BE2C (cell line): ENCODE data around the gene JAK2.
A peak's percentile ranks its signal among the peaks of the same experiment; 100 is the strongest.

ENCODE experiments used
- DNase-seq: peaks from one replicate; pipeline ENCODE4 v3.0.0-alpha.2; 2020
- H3K27me3 ChIP-seq: fragments of 250-450 bp; sonication (Bioruptor Pico); 2 replicates; pipeline ENCODE4 v1.5.1; 2020; ENCODE audit warnings: mild to moderate bottlenecking
- H3K36me3 ChIP-seq: fragments of 250-450 bp; sonication (Bioruptor Pico); 2 replicates; pipeline ENCODE4 v1.5.1; 2020; ENCODE audit warnings: mild to moderate bottlenecking
- H3K4me1 ChIP-seq: fragments of 250-450 bp; sonication (Bioruptor Pico); 2 replicates; pipeline ENCODE4 v1.5.1; 2020
- H3K4me3 ChIP-seq: 2 replicates; pipeline ENCODE4 v1.5.1; 2011; ENCODE audit warnings: low read depth, low read length
- H3K9me3 ChIP-seq: fragments of 250-450 bp; sonication (Bioruptor Pico); 2 replicates; pipeline ENCODE4 v1.5.1; 2020
- TF ChIP-seq, protein P1 (sequence below): IDR thresholded peaks from 2 replicates; pipeline ENCODE4 v1.5.1; 2012; ENCODE audit warnings: mild to moderate bottlenecking, low read depth, low read length

The JAK2 gene

DNA sequence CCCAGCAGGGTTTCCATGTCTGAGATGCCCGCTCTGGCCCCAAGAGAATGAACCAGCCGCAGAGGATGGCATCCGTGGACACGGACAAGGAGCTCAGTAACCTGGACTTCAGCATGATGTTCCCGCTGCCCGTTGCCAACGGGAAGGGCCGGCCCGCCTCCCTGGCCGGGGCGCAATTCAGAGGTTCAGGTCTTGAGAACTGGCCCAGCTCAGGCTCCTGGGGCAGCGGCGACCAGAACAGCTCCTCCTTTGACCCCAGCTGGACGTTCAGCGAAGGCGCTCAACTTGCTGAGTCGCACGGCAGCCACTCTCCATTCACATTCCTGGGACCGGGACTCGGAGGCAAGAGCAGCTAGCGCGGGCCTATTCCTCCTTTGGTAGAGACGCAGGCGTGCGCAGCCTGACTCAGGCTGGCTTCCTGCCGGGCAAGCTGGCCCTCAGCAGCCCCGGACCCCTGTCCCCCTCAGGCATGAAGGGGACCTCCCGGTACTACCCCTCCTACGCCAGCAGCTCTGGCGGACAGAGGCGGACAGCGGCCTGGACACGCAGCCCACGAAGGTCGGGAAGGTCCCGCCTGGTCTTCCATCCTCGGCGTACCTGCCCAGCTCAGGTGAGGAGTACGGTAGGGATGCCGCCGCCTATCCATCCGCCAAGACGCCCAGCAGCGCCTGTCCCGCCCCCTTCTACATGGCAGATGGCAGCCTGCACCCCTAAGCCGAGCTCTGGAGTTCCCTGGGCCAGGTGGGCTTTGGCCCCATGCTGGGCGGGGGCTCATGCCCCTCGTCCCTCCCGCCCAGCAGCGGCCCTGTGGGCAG, 126.0 kb downstream of the JAK2 start:
- Histone ChIP-seq H3K36me3 (no peaks in the 10 kb centered on the region), H3K9me3 (no peaks in the 10 kb centered on the region; the same call in 1 of the 2 replicates), H3K27me3 (no peaks in the 10 kb centered on the region), H3K4me3 (no peak overlapping the region), H3K4me1 (no peaks in the 10 kb centered on the region)
- TF ChIP-seq, protein P1, sequence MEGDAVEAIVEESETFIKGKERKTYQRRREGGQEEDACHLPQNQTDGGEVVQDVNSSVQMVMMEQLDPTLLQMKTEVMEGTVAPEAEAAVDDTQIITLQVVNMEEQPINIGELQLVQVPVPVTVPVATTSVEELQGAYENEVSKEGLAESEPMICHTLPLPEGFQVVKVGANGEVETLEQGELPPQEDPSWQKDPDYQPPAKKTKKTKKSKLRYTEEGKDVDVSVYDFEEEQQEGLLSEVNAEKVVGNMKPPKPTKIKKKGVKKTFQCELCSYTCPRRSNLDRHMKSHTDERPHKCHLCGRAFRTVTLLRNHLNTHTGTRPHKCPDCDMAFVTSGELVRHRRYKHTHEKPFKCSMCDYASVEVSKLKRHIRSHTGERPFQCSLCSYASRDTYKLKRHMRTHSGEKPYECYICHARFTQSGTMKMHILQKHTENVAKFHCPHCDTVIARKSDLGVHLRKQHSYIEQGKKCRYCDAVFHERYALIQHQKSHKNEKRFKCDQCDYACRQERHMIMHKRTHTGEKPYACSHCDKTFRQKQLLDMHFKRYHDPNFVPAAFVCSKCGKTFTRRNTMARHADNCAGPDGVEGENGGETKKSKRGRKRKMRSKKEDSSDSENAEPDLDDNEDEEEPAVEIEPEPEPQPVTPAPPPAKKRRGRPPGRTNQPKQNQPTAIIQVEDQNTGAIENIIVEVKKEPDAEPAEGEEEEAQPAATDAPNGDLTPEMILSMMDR: no peak
- DNase-seq: peak; percentile 6

DNA sequence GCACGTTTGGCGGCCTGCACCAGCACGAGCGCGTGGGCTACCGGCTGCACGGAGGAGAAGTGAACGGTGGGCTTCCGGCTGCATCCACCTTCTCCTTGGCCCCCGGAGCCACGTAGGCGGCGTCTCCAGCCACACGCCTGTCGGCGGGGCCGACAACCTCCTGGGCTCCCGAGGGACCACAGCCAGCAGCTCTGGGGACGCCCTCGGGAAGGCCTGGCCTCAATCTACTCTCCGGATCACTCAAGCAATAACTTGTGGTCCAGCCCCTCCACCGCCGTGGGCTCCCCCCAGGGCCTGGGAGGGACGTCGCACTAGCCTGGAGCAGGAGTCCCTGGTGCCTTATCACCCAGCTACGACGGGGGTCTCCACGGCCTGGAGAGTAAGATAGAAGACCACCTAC, 126.6 kb downstream of the JAK2 start:
- Histone ChIP-seq H3K36me3 (no peaks in the 10 kb centered on the region), H3K4me1 (no peaks in the 10 kb centered on the region), H3K4me3 (no peak overlapping the region), H3K27me3 (no peaks in the 10 kb centered on the region), H3K9me3 (no peaks in the 10 kb centered on the region; the same call in 1 of the 2 replicates)
- TF ChIP-seq, protein P1: no peak
- DNase-seq: no peak

DNA sequence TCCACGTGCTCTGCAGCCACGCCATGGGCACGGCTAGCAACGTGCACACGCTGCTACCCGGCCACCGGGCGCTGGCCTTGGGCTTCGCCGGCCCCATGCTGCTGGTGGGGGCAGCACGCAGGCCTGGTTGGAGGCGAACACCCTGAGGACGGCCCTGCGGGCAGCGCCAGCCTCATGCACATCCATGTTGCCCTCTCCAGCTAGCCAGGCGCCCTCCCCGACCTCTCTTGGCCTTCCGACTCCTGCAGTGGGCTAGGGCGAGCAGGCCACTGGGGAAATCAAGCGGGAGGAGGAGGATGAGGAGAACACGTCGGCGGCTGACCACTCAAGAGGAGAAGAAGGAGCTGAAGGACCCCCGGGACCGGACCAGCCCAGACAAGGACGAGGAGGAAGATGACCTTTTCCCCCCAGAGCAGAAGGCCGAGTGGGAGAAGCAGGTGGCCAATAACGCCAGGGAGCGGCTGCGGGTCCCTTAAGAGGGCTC, 127.1 kb downstream of the JAK2 start:
- TF ChIP-seq, protein P1: no peak
- H3K27me3 ChIP-seq: no peaks in the 10 kb centered on the region
- no peaks in the 10 kb centered on the region for H3K4me1 ChIP-seq
- no peak for DNase-seq
- H3K4me3 ChIP-seq: no peak overlapping the region
- H3K9me3 ChIP-seq: no peaks in the 10 kb centered on the region; the same call in 1 of the 2 replicates
- no peaks in the 10 kb centered on the region for H3K36me3 ChIP-seq

DNA sequence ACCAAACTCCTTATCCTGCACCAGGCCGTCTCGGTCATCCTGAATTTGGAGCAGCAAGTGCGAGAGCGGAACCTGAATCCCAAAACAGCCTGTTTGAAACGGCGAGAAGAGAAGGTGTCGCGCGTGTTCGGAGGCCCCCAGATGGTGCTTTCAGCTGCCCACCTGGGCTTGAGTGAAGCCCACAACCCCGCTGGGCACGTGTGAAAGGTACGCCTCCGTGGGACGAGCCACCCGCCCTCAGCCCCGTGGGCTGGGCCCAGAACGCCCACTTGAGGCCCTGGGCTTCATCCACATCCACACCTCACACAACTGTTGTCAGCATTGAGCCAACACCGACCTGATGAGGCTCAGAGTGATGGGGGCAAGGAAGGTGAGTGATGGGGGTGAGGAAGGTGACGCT, 127.6 kb downstream of the JAK2 start:
- TF ChIP-seq, protein P1: no peak
- Histone ChIP-seq H3K4me1 (no peaks in the 10 kb centered on the region), H3K4me3 (no peak overlapping the region), H3K27me3 (no peaks in the 10 kb centered on the region), H3K36me3 (no peaks in the 10 kb centered on the region), H3K9me3 (no peaks in the 10 kb centered on the region; the same call in 1 of the 2 replicates)
- no peak for DNase-seq

DNA sequence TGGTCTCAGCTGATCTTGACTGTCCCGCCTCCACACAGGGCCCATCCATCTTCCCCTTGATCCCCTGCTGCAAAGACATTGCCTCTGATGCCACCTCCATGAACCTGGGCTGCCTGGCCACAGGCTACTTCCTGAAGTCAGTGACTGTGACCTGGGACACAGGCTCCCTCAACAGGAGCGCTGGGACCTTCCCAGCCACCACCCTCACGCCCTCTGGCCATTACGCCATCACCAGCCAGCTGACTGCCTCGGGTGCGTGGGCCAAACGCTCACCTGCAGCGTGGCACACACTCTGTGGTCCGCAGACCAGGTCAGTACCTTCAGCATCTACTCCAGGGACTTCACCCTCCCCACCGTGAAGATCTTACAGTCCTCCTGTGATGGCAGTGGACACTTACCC, 128.5 kb downstream of the JAK2 start:
- Histone ChIP-seq H3K9me3 (no peaks in the 10 kb centered on the region; the same call in 1 of the 2 replicates), H3K4me1 (no peaks in the 10 kb centered on the region), H3K27me3 (no peaks in the 10 kb centered on the region), H3K4me3 (no peak overlapping the region), H3K36me3 (no peaks in the 10 kb centered on the region)
- no peak for DNase-seq
- TF ChIP-seq, protein P1: no peak
